GM19238 (cell line): ENCODE results near the gene SPATA31E1.

Experiments used
- DNase-seq: peaks from one replicate; pipeline ENCODE4 v3.0.0; 2011; ENCODE audit warnings: low spot score; ENCODE audit not compliant: insufficient read length

SPATA31E1 gene

GRCh38 chr9:87862536-87863268 is 20.0 kb upstream of the SPATA31E1 start:
- DNase-seq: no peak

GRCh38 chr9:87863882-87864465 is 18.7 kb upstream of the SPATA31E1 start:
- no peak for DNase-seq

GRCh38 chr9:87864915-87865314 is 17.8 kb upstream of the SPATA31E1 start:
- DNase-seq: no peak

GRCh38 chr9:87865626-87866025 is 17.1 kb upstream of the SPATA31E1 start:
- DNase-seq: no peak

- no peak for DNase-seq
Measured at GRCh38 chr9:87867391-87867790, 15.3 kb upstream of the SPATA31E1 start.

GRCh38 chr9:87868175-87868574 is 14.5 kb upstream of the SPATA31E1 start:
- no peak for DNase-seq

- DNase-seq: no peak
Measured at GRCh38 chr9:87868635-87869034, 14.0 kb upstream of the SPATA31E1 start.

- no peak for DNase-seq
Measured at GRCh38 chr9:87869082-87869481, 13.6 kb upstream of the SPATA31E1 start.

GRCh38 chr9:87871425-87872078 is 11.1 kb upstream of the SPATA31E1 start:
- no peak for DNase-seq

GRCh38 chr9:87872079-87872624 is 10.5 kb upstream of the SPATA31E1 start:
- DNase-seq: no peak

- DNase-seq: no peak
Measured at GRCh38 chr9:87873607-87874303, 8.9 kb upstream of the SPATA31E1 start.

GRCh38 chr9:87874304-87874623 is 8.4 kb upstream of the SPATA31E1 start:
- no peak for DNase-seq

- no peak for DNase-seq
Measured at GRCh38 chr9:87875060-87875459, 7.6 kb upstream of the SPATA31E1 start.

GRCh38 chr9:87875831-87876545 is 6.7 kb upstream of the SPATA31E1 start:
- DNase-seq: no peak

- DNase-seq: no peak
Measured at GRCh38 chr9:87876708-87877107, 6.0 kb upstream of the SPATA31E1 start.

- no peak for DNase-seq
Measured at GRCh38 chr9:87878989-87879511, 3.6 kb upstream of the SPATA31E1 start.

- no peak for DNase-seq
Measured at GRCh38 chr9:87880116-87880515, 2.6 kb upstream of the SPATA31E1 start.

GRCh38 chr9:87880683-87881082 is 2.0 kb upstream of the SPATA31E1 start:
- DNase-seq: no peak

- no peak for DNase-seq
Measured at GRCh38 chr9:87883274-87883673, 597 bp downstream of the SPATA31E1 start.

GRCh38 chr9:87883990-87884389 is 1.3 kb downstream of the SPATA31E1 start:
- DNase-seq: no peak
